GM18951 (cell line): ENCODE measurements around the gene PRSS16.

Source experiments
- POLR2A ChIP-seq: IDR thresholded peaks from 4 replicates; pipeline ENCODE4 v1.6.1; 2011; ENCODE audit warnings: mild to moderate bottlenecking; ENCODE audit not compliant: insufficient read length, insufficient read depth; ENCODE audit errors: extremely low read depth
- in situ Hi-C: fragments of 300-500 bp; cut with MboI; formaldehyde crosslinking; loops from one replicate; pipeline ENCODE4 v1.12.0; 2022; ENCODE audit warnings: low sequenced_read_pairs, mixed read lengths, inconsistent platforms; ENCODE audit not compliant: unreplicated experiment

Gene PRSS16

GRCh38 chr6:27297857-27298730 is 50.6 kb downstream of the PRSS16 start:
- TF ChIP-seq POLR2A = no peak
- in situ Hi-C loops = no loop called here

GRCh38 chr6:27303613-27304272 is 56.2 kb downstream of the PRSS16 start:
- no peak for TF ChIP-seq POLR2A
- in situ Hi-C loops = no loop called here
